ENCODE results near the gene UBAC1. TPM values are rescaled to one million over a fixed set of nuclear protein-coding genes. Genes with fewer than 3 reads are reported as not detected.
"Not testable (repeated sequence)": the region's sequence is repeated elsewhere in the genome, so short reads cannot be mapped to it uniquely, and the experiment has no call there.

UBAC1 gene
- total RNA-seq, 4 donors from 2014 or later: 89.3 to 99.3 (median 96.9) TPM

- no peak for DNase-seq (ENCODE audit: low spot score in 2 of 2)
- no peak overlapping the region for H3K4me3 ChIP-seq (ENCODE audit: low read depth, poor library complexity, severe bottlenecking)
- TF ChIP-seq POLR2A (IDR thresholded peaks at IDR 0.05) (no peak), CTCF (IDR thresholded peaks at IDR 0.05) (no peak)
- WGBS, 2 donors: 43 to 55% methylated on average over 7 of the region's 7 CpGs
- intact Hi-C loops (cut with DNase I; ENCODE audit: low total_unique reads): loop anchor here (2.0 kb wide), 1 partner anchor 154 kb away; no protein-coding TSS in a partner anchor
Measured at GRCh38 chr9:135968601-135969000, 7.4 kb upstream of the UBAC1 start.

GRCh38 chr9:135968083-135968476, 6.9 kb upstream of the UBAC1 start:
- 29 to 55% methylated on average over 5 of the region's 5 CpGs for WGBS, 2 donors
- no peak overlapping the region for H3K4me3 ChIP-seq (ENCODE audit: low read depth, poor library complexity, severe bottlenecking)
- TF ChIP-seq CTCF (IDR thresholded peaks at IDR 0.05) (no peak), POLR2A (IDR thresholded peaks at IDR 0.05) (no peak)
- DNase-seq (ENCODE audit: low spot score in 2 of 2): no peak
- intact Hi-C loops (cut with DNase I; ENCODE audit: low total_unique reads): loop anchor here (2.0 kb wide), 1 partner anchor 155 kb away; no protein-coding TSS in a partner anchor

- DNase-seq (ENCODE audit: low spot score in 2 of 2); H3K4me3 ChIP-seq (ENCODE audit: low read depth, poor library complexity, severe bottlenecking); intact Hi-C loops (cut with DNase I; ENCODE audit: low total_unique reads): not testable (repeated sequence)
- WGBS, 2 donors: 84 to 85% methylated on average over 11 to 16 of the region's 16 CpGs
Measured at GRCh38 chr9:135966916-135967260, 5.7 kb upstream of the UBAC1 start.

GRCh38 chr9:135965124-135965756, 4.1 kb upstream of the UBAC1 start:
- 67 to 77% methylated on average over 11 of the region's 11 CpGs for WGBS, 2 donors
- TF ChIP-seq CTCF (IDR thresholded peaks at IDR 0.05) (no peak), POLR2A (IDR thresholded peaks at IDR 0.05) (no peak)
- H3K4me3 ChIP-seq (ENCODE audit: low read depth, poor library complexity, severe bottlenecking): no peak overlapping the region
- no peak for DNase-seq (ENCODE audit: low spot score in 2 of 2)
- intact Hi-C loops (cut with DNase I; ENCODE audit: low total_unique reads): no loop called here

- H3K4me3 ChIP-seq (ENCODE audit: low read depth, poor library complexity, severe bottlenecking): no peak overlapping the region
- intact Hi-C loops (cut with DNase I; ENCODE audit: low total_unique reads): no loop called here
- no peak for TF ChIP-seq POLR2A (IDR thresholded peaks at IDR 0.05)
- no peak for TF ChIP-seq CTCF (IDR thresholded peaks at IDR 0.05)
- 69 to 70% methylated on average over 10 of the region's 10 CpGs for WGBS, 2 donors
- no peak for DNase-seq (ENCODE audit: low spot score in 2 of 2)
Measured at GRCh38 chr9:135963938-135964337, 2.8 kb upstream of the UBAC1 start.

GRCh38 chr9:135963338-135963737, 2.2 kb upstream of the UBAC1 start:
- no peak for TF ChIP-seq POLR2A (IDR thresholded peaks at IDR 0.05)
- TF ChIP-seq CTCF (IDR thresholded peaks at IDR 0.05): no peak

More at GRCh38 chr9:135963338-135963737, 2.2 kb upstream of the UBAC1 start:
- no peak for DNase-seq (ENCODE audit: low spot score in 2 of 2)
- intact Hi-C loops (cut with DNase I; ENCODE audit: low total_unique reads): no loop called here
- H3K4me3 ChIP-seq (ENCODE audit: low read depth, poor library complexity, severe bottlenecking): no peak overlapping the region
- 89 to 92% methylated on average over 8 of the region's 8 CpGs for WGBS, 2 donors
